ENCODE measurements around the gene HEXD.

GRCh38 chr17:82444941-82445521 lies 26.9 kb downstream of the HEXD start:
- TF ChIP-seq, protein P1, sequence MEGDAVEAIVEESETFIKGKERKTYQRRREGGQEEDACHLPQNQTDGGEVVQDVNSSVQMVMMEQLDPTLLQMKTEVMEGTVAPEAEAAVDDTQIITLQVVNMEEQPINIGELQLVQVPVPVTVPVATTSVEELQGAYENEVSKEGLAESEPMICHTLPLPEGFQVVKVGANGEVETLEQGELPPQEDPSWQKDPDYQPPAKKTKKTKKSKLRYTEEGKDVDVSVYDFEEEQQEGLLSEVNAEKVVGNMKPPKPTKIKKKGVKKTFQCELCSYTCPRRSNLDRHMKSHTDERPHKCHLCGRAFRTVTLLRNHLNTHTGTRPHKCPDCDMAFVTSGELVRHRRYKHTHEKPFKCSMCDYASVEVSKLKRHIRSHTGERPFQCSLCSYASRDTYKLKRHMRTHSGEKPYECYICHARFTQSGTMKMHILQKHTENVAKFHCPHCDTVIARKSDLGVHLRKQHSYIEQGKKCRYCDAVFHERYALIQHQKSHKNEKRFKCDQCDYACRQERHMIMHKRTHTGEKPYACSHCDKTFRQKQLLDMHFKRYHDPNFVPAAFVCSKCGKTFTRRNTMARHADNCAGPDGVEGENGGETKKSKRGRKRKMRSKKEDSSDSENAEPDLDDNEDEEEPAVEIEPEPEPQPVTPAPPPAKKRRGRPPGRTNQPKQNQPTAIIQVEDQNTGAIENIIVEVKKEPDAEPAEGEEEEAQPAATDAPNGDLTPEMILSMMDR (IDR thresholded peaks at IDR 0.05; ENCODE audit: extremely low read depth in 1 of 2, insufficient read depth in 1 of 2, low read depth in 1 of 2, low read length in 2 of 2) = no peak
- TF ChIP-seq POLR2A (IDR thresholded peaks at IDR 0.05; ENCODE audit: low read depth, low read length) (no peak), EZH2 (IDR thresholded peaks at IDR 0.05; ENCODE audit: borderline replicate concordance, low read depth, low read length, severe bottlenecking) (no peak), MYC (IDR thresholded peaks at IDR 0.05; ENCODE audit: low read depth, low read length) (no peak), POLR2AphosphoS5 (IDR thresholded peaks at IDR 0.05; ENCODE audit: insufficient read depth, low read depth, low read length) (no peak), JUN (IDR thresholded peaks at IDR 0.05; ENCODE audit: borderline replicate concordance, insufficient read depth, insufficient read length, low read depth) (no peak)
- TF ChIP-seq, protein P2, sequence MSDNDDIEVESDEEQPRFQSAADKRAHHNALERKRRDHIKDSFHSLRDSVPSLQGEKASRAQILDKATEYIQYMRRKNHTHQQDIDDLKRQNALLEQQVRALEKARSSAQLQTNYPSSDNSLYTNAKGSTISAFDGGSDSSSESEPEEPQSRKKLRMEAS (IDR thresholded peaks at IDR 0.05; ENCODE audit: insufficient read depth, insufficient read length) = no peak

All from endothelial cell of umbilical vein (primary cell).